ENCODE measurements around the gene SPEG.

The SPEG gene

GRCh38 chr2:219461047-219461514 is 26.4 kb downstream of the SPEG start:
- H3K4me3 ChIP-seq (ENCODE audit: low read length), result no peak overlapping the region
- DNase-seq (ENCODE audit: low read depth), result no peak
- TF ChIP-seq CTCF (IDR thresholded peaks at IDR 0.05; ENCODE audit: insufficient read depth, low read depth, low read length, missing control alignments), result no peak

- DNase-seq (ENCODE audit: low read depth), result no peak
- no peak for TF ChIP-seq CTCF (IDR thresholded peaks at IDR 0.05; ENCODE audit: insufficient read depth, low read depth, low read length, missing control alignments)
- H3K4me3 ChIP-seq (ENCODE audit: low read length), result no peak overlapping the region
Measured at GRCh38 chr2:219461669-219462068, 27.0 kb downstream of the SPEG start.

- no peak for TF ChIP-seq CTCF (IDR thresholded peaks at IDR 0.05; ENCODE audit: insufficient read depth, low read depth, low read length, missing control alignments)
- no peak overlapping the region for H3K4me3 ChIP-seq (ENCODE audit: low read length)
- no peak for DNase-seq (ENCODE audit: low read depth)
Measured at GRCh38 chr2:219462349-219462748, 27.7 kb downstream of the SPEG start.

GRCh38 chr2:219464286-219465032 is 29.8 kb downstream of the SPEG start:
- DNase-seq (ENCODE audit: low read depth), result no peak
- H3K4me3 ChIP-seq (ENCODE audit: low read length), result no peak overlapping the region
- no peak for TF ChIP-seq CTCF (IDR thresholded peaks at IDR 0.05; ENCODE audit: insufficient read depth, low read depth, low read length, missing control alignments)

- no peak for TF ChIP-seq CTCF (IDR thresholded peaks at IDR 0.05; ENCODE audit: insufficient read depth, low read depth, low read length, missing control alignments)
- H3K4me3 ChIP-seq (ENCODE audit: low read length), result no peak overlapping the region
- no peak for DNase-seq (ENCODE audit: low read depth)
Measured at GRCh38 chr2:219465659-219466561, 31.3 kb downstream of the SPEG start.

- peak; percentile 80 for DNase-seq (ENCODE audit: low read depth)
- TF ChIP-seq CTCF (IDR thresholded peaks at IDR 0.05; ENCODE audit: insufficient read depth, low read depth, low read length, missing control alignments), result no peak
- H3K4me3 ChIP-seq (ENCODE audit: low read length), result no peak overlapping the region
Measured at GRCh38 chr2:219466816-219467735, 32.4 kb downstream of the SPEG start.
